NCI-H510A (cell line): ENCODE results near the gene MCRS1.

ENCODE experiments used
- DNase-seq: peaks from one replicate; lab custom pipeline; 2025; lab: John Stamatoyannopoulos, UW

MCRS1 gene

GRCh38 chr12:49582201-49582600 lies 14.3 kb upstream of the MCRS1 start:
- DNase-seq, result no peak

- peak; percentile 66 for DNase-seq
Observed at GRCh38 chr12:49580572-49581535, 12.9 kb upstream of the MCRS1 start.

- no peak for DNase-seq
Observed at GRCh38 chr12:49578471-49579112, 10.7 kb upstream of the MCRS1 start.

- DNase-seq, result no peak
Observed at GRCh38 chr12:49577589-49578315, 9.8 kb upstream of the MCRS1 start.

GRCh38 chr12:49568442-49569162 lies 660 bp upstream of the MCRS1 start:
- DNase-seq, result no peak

GRCh38 chr12:49567302-49567610 lies 686 bp downstream of the MCRS1 start:
- no peak for DNase-seq

GRCh38 chr12:49566361-49566760 lies 1.6 kb downstream of the MCRS1 start:
- no peak for DNase-seq

- no peak for DNase-seq
Observed at GRCh38 chr12:49565406-49566265, 2.3 kb downstream of the MCRS1 start.

- DNase-seq, result no peak
Observed at GRCh38 chr12:49564686-49565405, 3.1 kb downstream of the MCRS1 start.

GRCh38 chr12:49563951-49564685 lies 3.8 kb downstream of the MCRS1 start:
- DNase-seq, result no peak

- DNase-seq, result no peak
Observed at GRCh38 chr12:49562831-49563230, 5.1 kb downstream of the MCRS1 start.

GRCh38 chr12:49562233-49562632 lies 5.7 kb downstream of the MCRS1 start:
- DNase-seq, result no peak

- DNase-seq, result no peak
Observed at GRCh38 chr12:49560695-49561094, 7.2 kb downstream of the MCRS1 start.

- DNase-seq, result no peak
Observed at GRCh38 chr12:49559011-49559675, 8.8 kb downstream of the MCRS1 start.

GRCh38 chr12:49558526-49558925 lies 9.4 kb downstream of the MCRS1 start:
- no peak for DNase-seq

- DNase-seq, result no peak
Observed at GRCh38 chr12:49557917-49558215, 10.1 kb downstream of the MCRS1 start.

GRCh38 chr12:49557187-49557916 lies 10.6 kb downstream of the MCRS1 start:
- DNase-seq, result no peak

GRCh38 chr12:49556391-49557186 lies 11.4 kb downstream of the MCRS1 start:
- no peak for DNase-seq
